K562 (cell line): Measurements from ENCODE around the gene PDE1A. TPM values are rescaled to one million over a fixed set of nuclear protein-coding genes. Genes with fewer than 3 reads are reported as not detected.

Source experiments
- ATAC-seq: fragments of 200-7000 bp; cut with Tn5 transposase; 3 replicates; pipeline ENCODE4 v1.9.1; 2020; ENCODE audit warnings: moderate library complexity
- BruUV-seq: library from RNA; stranded (reverse); fragments of 400-500 nt; replicated peaks from 2 replicates; lab custom pipeline; 2021; lab: Mats Ljungman, UMichigan
- CTCF ChIA-PET: fragments of 300-600 bp; formaldehyde crosslinking; extraction: SDS; loops from one replicate; lab custom pipeline; 2021; ENCODE audit warnings: low intra/inter-chr PET ratio; lab: Yijun Ruan, JAX
- POLR2A ChIA-PET: fragments of 300-600, 350-650 bp; sonication (Branson Sonifier 250); formaldehyde crosslinking; extraction: SDS; loops from one replicate; lab custom pipeline; 2021; ENCODE audit warnings: antibody characterized with exemption, inconsistent platforms; lab: Yijun Ruan, JAX
- DNase-seq, 4 experiments: peaks; one replicate each; pipeline versions ENCODE4 v3.0.0 to v3.0.0-alpha.2; 2011 to 2018; ENCODE audit warnings: low spot score in 3 of 4, mixed read lengths in 3 of 4; ENCODE audit errors: extremely low read depth in 1 of 4
- FAIRE-seq: peaks from 2 replicates; lab custom pipeline; 2011; peaks lifted over from hg19 to GRCh38; lab: Jason Lieb, UNC
- H2AFZ ChIP-seq: 2 replicates; pipeline ENCODE4 v1.6.0; 2011; ENCODE audit warnings: low read depth, low read length, control low read depth, inconsistent platforms
- H3K27ac ChIP-seq: fragments of 200-600 bp; 3 replicates; pipeline ENCODE4 v1.8.0; 2011; ENCODE audit warnings: low read depth, mild to moderate bottlenecking, control low read depth, inconsistent platforms, low read length, moderate library complexity, mixed read lengths; ENCODE audit errors: extremely low read depth
- H3K27me3 ChIP-seq, 2 experiments: fragments of 300-600 bp in 1 of 2; 2 replicates in 1 of 2; 3 replicates in 1 of 2; pipeline versions ENCODE4 v1.6.0 to v1.8.0; 2011; ENCODE audit warnings: inconsistent platforms in 2 of 2, low read length in 2 of 2, mild to moderate bottlenecking in 1 of 2, mixed read lengths in 1 of 2, moderate library complexity in 1 of 2; ENCODE audit not compliant: control insufficient read depth in 2 of 2, insufficient read depth in 2 of 2
- H3K36me3 ChIP-seq: fragments of 300-600 bp; 3 replicates; pipeline ENCODE4 v1.8.0; 2011; ENCODE audit warnings: mild to moderate bottlenecking, low read length, inconsistent platforms; ENCODE audit not compliant: control insufficient read depth, insufficient read depth
- H3K4me1 ChIP-seq, 2 experiments: fragments of 200-600 bp in 1 of 2; replicated peaks in 1 of 2; 2 replicates in 1 of 2; 3 replicates in 1 of 2; pipeline versions ENCODE4 v1.5.1 to v1.8.0; 2011; ENCODE audit warnings: inconsistent platforms in 2 of 2, low read length in 2 of 2, mild to moderate bottlenecking in 1 of 2, mixed read lengths in 1 of 2, moderate library complexity in 1 of 2; ENCODE audit not compliant: control insufficient read depth in 2 of 2, insufficient read depth in 2 of 2
- H3K4me2 ChIP-seq: 2 replicates; pipeline ENCODE4 v1.6.1; 2011; ENCODE audit warnings: low read length, control low read depth, inconsistent platforms, mixed read lengths; ENCODE audit not compliant: insufficient read depth
- H3K4me3 ChIP-seq: fragments of 200-600 bp; sonication (generic), shearing (Covaris generic); 2 replicates; pipeline ENCODE4 v1.5.1; 2016; ENCODE audit warnings: control low read depth, inconsistent platforms
- H3K79me2 ChIP-seq: fragments of 200-600 bp; 3 replicates; pipeline ENCODE4 v1.8.0; 2011; ENCODE audit warnings: low read length, inconsistent platforms; ENCODE audit not compliant: control insufficient read depth, insufficient read depth
- H3K9ac ChIP-seq, 2 experiments: 2 replicates each; pipeline versions ENCODE4 v1.6.0 to v1.6.1; 2011; ENCODE audit warnings: low read depth in 2 of 2, low read length in 2 of 2, control low read depth in 1 of 2, inconsistent platforms in 1 of 2, mild to moderate bottlenecking in 1 of 2, mixed read lengths in 1 of 2; ENCODE audit not compliant: insufficient read depth in 1 of 2
- H3K9me1 ChIP-seq: one replicate; pipeline ENCODE4 v1.6.0; 2011; ENCODE audit warnings: inconsistent platforms, mild to moderate bottlenecking, low read length, moderate library complexity; ENCODE audit not compliant: control insufficient read depth, insufficient read depth
- H3K9me3 ChIP-seq: replicated peaks from 2 replicates; pipeline ENCODE4 v1.5.1; 2011; ENCODE audit warnings: low read depth, low read length, inconsistent platforms; ENCODE audit not compliant: control insufficient read depth, insufficient read depth
- H4K20me1 ChIP-seq: replicated peaks from 2 replicates; pipeline ENCODE4 v1.6.1; 2011; ENCODE audit warnings: low read length, inconsistent platforms, mixed read lengths; ENCODE audit not compliant: control insufficient read depth, insufficient read depth
- ATF1 ChIP-seq, 2 experiments: fragments of 450-650 bp in 1 of 2; IDR thresholded peaks; 2 replicates each; pipeline ENCODE4 v1.6.1; 2016; ENCODE audit warnings: missing compliant biosample characterization in 1 of 2, missing genetic modification characterization in 1 of 2
- HMG20A ChIP-seq: fragments of 450-650 bp; formaldehyde crosslinking; conservative IDR thresholded peaks from 2 replicates; pipeline ENCODE4 v1.4.0; 2020; ENCODE audit warnings: mild to moderate bottlenecking, mixed read lengths
- HMGN3 ChIP-seq: IDR thresholded peaks from 2 replicates; pipeline ENCODE4 v1.6.1; 2011; ENCODE audit warnings: borderline replicate concordance, low read depth, mild to moderate bottlenecking, mixed read lengths, low read length; ENCODE audit not compliant: insufficient read length; ENCODE audit errors: extremely low read depth
- HNRNPL ChIP-seq: fragments of 200-400 bp; formaldehyde crosslinking; IDR thresholded peaks from 2 replicates; pipeline ENCODE4 v1.6.1; 2017; ENCODE audit warnings: low read depth, mild to moderate bottlenecking, low read length
- POLR2AphosphoS2 ChIP-seq: IDR thresholded peaks from 2 replicates; pipeline ENCODE4 v1.6.1; 2012; ENCODE audit warnings: low read length, improper control_type of control experiment
- POLR2G ChIP-seq: fragments of 200-400 bp; formaldehyde crosslinking; IDR thresholded peaks from 2 replicates; pipeline ENCODE4 v1.6.1; 2017; ENCODE audit warnings: low read depth, mild to moderate bottlenecking, antibody characterized with exemption, low read length, moderate library complexity
- TBP ChIP-seq: optimal IDR thresholded peaks from 2 replicates; pipeline ENCODE3; 2011; ENCODE audit warnings: low read depth, low read length, improper control_type of control experiment
- TGIF2 ChIP-seq: sonication (generic); formaldehyde crosslinking; IDR thresholded peaks from 2 replicates; pipeline ENCODE4 v1.8.1; 2022; ENCODE audit warnings: mild to moderate bottlenecking, missing genetic modification reagents, moderate library complexity
- ZNF165 ChIP-seq: fragments of 250-450 bp; sonication (Bioruptor Pico); IDR thresholded peaks from 2 replicates; pipeline ENCODE4 v1.4.0; 2020; ENCODE audit warnings: borderline replicate concordance
- ZNF24 ChIP-seq: fragments of 450-650 bp; IDR thresholded peaks from 2 replicates; pipeline ENCODE4 v1.6.1; 2016
- ZNF316 ChIP-seq: fragments of 450-650 bp; IDR thresholded peaks from 2 replicates; pipeline ENCODE4 v1.6.1; 2016
- ZNF318 ChIP-seq, 2 experiments: fragments of 450-650 bp; IDR thresholded peaks; 2 replicates each; pipeline ENCODE4 v1.6.1; 2016; ENCODE audit warnings: mild to moderate bottlenecking in 2 of 2, borderline replicate concordance in 1 of 2, low read depth in 1 of 2, moderate library complexity in 1 of 2
- WGBS: fragments of 100-300 bp; shearing (Covaris generic); methylation state at CpG from one replicate; pipeline ENCODE4 v1.1.6; 2016; ENCODE audit warnings: low coverage, mixed read lengths; ENCODE audit not compliant: insufficient coverage; ENCODE audit errors: missing lambda C conversion rate; 5-methylcytosine and 5-hydroxymethylcytosine counted together
- in situ Hi-C: fragments of 300-500 bp; cut with MboI; formaldehyde crosslinking; loops from 4 replicates; pipeline ENCODE4 v1.15.0; 2018; ENCODE audit warnings: inconsistent platforms, mixed read lengths
- intact Hi-C: fragments of 100-400 bp; cut with micrococcal nuclease; formaldehyde crosslinking; loops from 2 replicates; pipeline ENCODE4 v1.14.2; 2022
- polyA plus RNA-seq, 8 experiments: library from polyadenylated mRNA; depleted of rRNA in 4 of 8; stranded (reverse) in 5 of 8; unstranded in 3 of 8; fragments of >200 nt; fragmentation: Nextera tagmentation in 2 of 8; fragmentation: Illumina TruSeq in 1 of 8; extraction: Ambion mirVana in 2 of 8; extraction: Trizol in 1 of 8; gene quantifications; 2 replicates each; pipeline versions ENCODE4 v1.2.1 to v1.2.3, GENCODE V29; 2011 to 2014; ENCODE audit warnings: inconsistent platforms in 1 of 8, missing spikeins in 1 of 8
- total RNA-seq, 7 experiments: library from RNA; depleted of rRNA in 6 of 7; stranded (reverse); fragments of >200 nt in 6 of 7; fragmentation: Illumina TruSeq in 2 of 7; extraction: Trizol in 2 of 7; gene quantifications; 2 replicates each; pipeline versions ENCODE4 v1.2.1 to v1.2.3, GENCODE V29; 2011 to 2021; ENCODE audit warnings: low replicate concordance in 1 of 7
- TF ChIP-seq, protein P1 (sequence below), 2 experiments: fragments of 450-650 bp in 1 of 2; sonication (generic) in 1 of 2; formaldehyde crosslinking; conservative IDR thresholded peaks; 2 replicates each; pipeline versions ENCODE4 v1.4.0 to v1.8.1; 2020 to 2022; ENCODE audit warnings: mild to moderate bottlenecking in 1 of 2, missing genetic modification reagents in 1 of 2
- TF ChIP-seq, protein P2 (sequence below): sonication (generic); IDR thresholded peaks from 2 replicates; pipeline ENCODE4 v1.6.1; 2016

The PDE1A gene
- total and polyA plus RNA-seq, 9 of the 15 experiments (the other 6 are each of a cell fraction or from before 2014, with no cell fraction given), result 0.14 to 0.91 (median 0.32) TPM

DNA sequence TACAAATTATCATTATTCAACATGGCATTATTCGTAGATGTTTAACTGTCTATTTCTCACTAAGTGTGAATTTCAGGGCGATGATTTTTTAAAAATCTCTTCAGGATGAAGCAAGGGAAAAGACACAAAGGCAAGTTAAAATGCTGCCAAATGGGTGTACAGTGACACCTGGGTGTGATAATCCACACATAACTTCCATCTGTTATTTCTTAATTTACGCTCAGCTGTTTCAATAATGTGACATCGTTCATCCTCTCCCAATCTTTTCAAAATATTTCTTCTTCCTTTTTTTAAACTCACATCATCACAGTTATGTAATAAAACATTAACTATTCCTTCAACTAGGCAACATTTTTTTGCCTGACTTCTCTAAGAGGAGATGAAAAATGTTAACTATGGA is 10.6 kb downstream of the PDE1A start:
- in situ Hi-C loops, result no loop called here
- Histone ChIP-seq H3K9me1 (no peaks in the 10 kb centered on the region), H3K4me2 (no peak overlapping the region), H3K4me3 (no peak overlapping the region), H2AFZ (no peak overlapping the region), H3K36me3 (no peaks in the 10 kb centered on the region), H3K9ac (no peak overlapping the region), H3K79me2 (no peaks in the 10 kb centered on the region), H3K27ac (no peak overlapping the region), H3K9me3 (no peaks in the 10 kb centered on the region), H3K4me1 (no peaks in the 10 kb centered on the region), H3K27me3 (no peaks in the 10 kb centered on the region), H4K20me1 (no peaks in the 10 kb centered on the region)
- 0% methylated on average over 4 of the region's 4 CpGs for WGBS
- intact Hi-C loops, result no loop called here
- FAIRE-seq, result no peak
- POLR2A ChIA-PET, result no interaction called here
- CTCF ChIA-PET, result no interaction called here
- ATAC-seq, result no peak
- no peak for DNase-seq
- BruUV-seq, result no TSS peak
- no peak for TF ChIP-seq TBP
- no peak for TF ChIP-seq POLR2G
- no peak for TF ChIP-seq HMG20A (CRISPR knock-in tag)
- TF ChIP-seq, protein P1, sequence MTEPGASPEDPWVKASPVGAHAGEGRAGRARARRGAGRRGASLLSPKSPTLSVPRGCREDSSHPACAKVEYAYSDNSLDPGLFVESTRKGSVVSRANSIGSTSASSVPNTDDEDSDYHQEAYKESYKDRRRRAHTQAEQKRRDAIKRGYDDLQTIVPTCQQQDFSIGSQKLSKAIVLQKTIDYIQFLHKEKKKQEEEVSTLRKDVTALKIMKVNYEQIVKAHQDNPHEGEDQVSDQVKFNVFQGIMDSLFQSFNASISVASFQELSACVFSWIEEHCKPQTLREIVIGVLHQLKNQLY (CRISPR knock-in tag; conservative IDR thresholded peaks at IDR 0.05), result no peak
- TF ChIP-seq ATF1 (CRISPR knock-in tag; IDR thresholded peaks at IDR 0.05), result no peak
- TF ChIP-seq ATF1 (tag; IDR thresholded peaks at IDR 0.05), result no peak
- TF ChIP-seq HMGN3, result no peak
- no peak for TF ChIP-seq TGIF2 (CRISPR knock-in tag)
- TF ChIP-seq POLR2AphosphoS2, result no peak
- no peak for TF ChIP-seq ZNF318 (IDR thresholded peaks at IDR 0.05; ENCODE audit: borderline replicate concordance in 1 of 2, low read depth in 1 of 2)
- TF ChIP-seq ZNF316, result no peak
- TF ChIP-seq, protein P2, sequence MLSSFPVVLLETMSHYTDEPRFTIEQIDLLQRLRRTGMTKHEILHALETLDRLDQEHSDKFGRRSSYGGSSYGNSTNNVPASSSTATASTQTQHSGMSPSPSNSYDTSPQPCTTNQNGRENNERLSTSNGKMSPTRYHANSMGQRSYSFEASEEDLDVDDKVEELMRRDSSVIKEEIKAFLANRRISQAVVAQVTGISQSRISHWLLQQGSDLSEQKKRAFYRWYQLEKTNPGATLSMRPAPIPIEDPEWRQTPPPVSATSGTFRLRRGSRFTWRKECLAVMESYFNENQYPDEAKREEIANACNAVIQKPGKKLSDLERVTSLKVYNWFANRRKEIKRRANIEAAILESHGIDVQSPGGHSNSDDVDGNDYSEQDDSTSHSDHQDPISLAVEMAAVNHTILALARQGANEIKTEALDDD, result no peak
- no peak for TF ChIP-seq ZNF24
- no peak for TF ChIP-seq ZNF165 (CRISPR knock-in tag)
- TF ChIP-seq HNRNPL, result no peak
